ENCODE measurements around the gene DEXI. TPM values are rescaled to one million over a fixed set of nuclear protein-coding genes. Genes with fewer than 3 reads are reported as not detected.

The DEXI gene
- total RNA-seq, 2 donors from 2014 or later, result 23.8 to 29.5 TPM

- Histone ChIP-seq H3K27ac (no peak overlapping the region), H3K4me1 (no peaks in the 10 kb centered on the region), H3K36me3 (no peaks in the 10 kb centered on the region), H3K9ac (ENCODE audit: low read depth in 2 of 2, low read length in 2 of 2) (no peak overlapping the region), H3K9me3 (no peaks in the 10 kb centered on the region), H3K4me3 (no peak overlapping the region), H3K27me3 (no peaks in the 10 kb centered on the region)
- DNase-seq, result no peak
- no peak for TF ChIP-seq CTCF (IDR thresholded peaks at IDR 0.05)
- intact Hi-C loops (cut with DNase I), result no loop called here
These were observed 38.5 kb upstream of the DEXI start for GRCh38 chr16:10980813-10981212.

- peak; percentile 24 for DNase-seq
- H3K9ac ChIP-seq (ENCODE audit: low read depth in 2 of 2, low read length in 2 of 2), result no peak overlapping the region
- intact Hi-C loops (cut with DNase I), result no loop called here
- no peaks in the 10 kb centered on the region for H3K9me3 ChIP-seq
- no peaks in the 10 kb centered on the region for H3K4me1 ChIP-seq
- H3K27ac ChIP-seq, result no peak overlapping the region
- TF ChIP-seq CTCF (IDR thresholded peaks at IDR 0.05), result no peak
- H3K4me3 ChIP-seq, result no peak overlapping the region
- H3K27me3 ChIP-seq, result no peaks in the 10 kb centered on the region
- H3K36me3 ChIP-seq, result no peaks in the 10 kb centered on the region
These were observed 37.7 kb upstream of the DEXI start for GRCh38 chr16:10979717-10980601.

GRCh38 chr16:10978871-10979446 is 36.7 kb upstream of the DEXI start:
- no peaks in the 10 kb centered on the region for H3K36me3 ChIP-seq
- no peak overlapping the region for H3K4me3 ChIP-seq
- H3K27ac ChIP-seq, result no peak overlapping the region
- H3K27me3 ChIP-seq, result no peaks in the 10 kb centered on the region
- no peak overlapping the region for H3K9ac ChIP-seq (ENCODE audit: low read depth in 2 of 2, low read length in 2 of 2)
- no peaks in the 10 kb centered on the region for H3K9me3 ChIP-seq
- H3K4me1 ChIP-seq, result no peaks in the 10 kb centered on the region
- DNase-seq, result no peak
- TF ChIP-seq CTCF (IDR thresholded peaks at IDR 0.05), result no peak
- intact Hi-C loops (cut with DNase I), result no loop called here

GRCh38 chr16:10978124-10978523 is 35.9 kb upstream of the DEXI start:
- H3K9me3 ChIP-seq, result no peaks in the 10 kb centered on the region
- H3K27me3 ChIP-seq, result no peaks in the 10 kb centered on the region
- no peak overlapping the region for H3K4me3 ChIP-seq
- H3K9ac ChIP-seq (ENCODE audit: low read depth in 2 of 2, low read length in 2 of 2), result no peak overlapping the region
- no peak for DNase-seq
- H3K4me1 ChIP-seq, result no peaks in the 10 kb centered on the region
- TF ChIP-seq CTCF (IDR thresholded peaks at IDR 0.05), result no peak
- H3K27ac ChIP-seq, result no peak overlapping the region
- H3K36me3 ChIP-seq, result no peaks in the 10 kb centered on the region
- intact Hi-C loops (cut with DNase I), result no loop called here

GRCh38 chr16:10976634-10977033 is 34.4 kb upstream of the DEXI start:
- TF ChIP-seq CTCF (IDR thresholded peaks at IDR 0.05), result no peak
- H3K36me3 ChIP-seq, result no peaks in the 10 kb centered on the region
- H3K27me3 ChIP-seq, result no peaks in the 10 kb centered on the region
- H3K4me1 ChIP-seq, result no peaks in the 10 kb centered on the region
- intact Hi-C loops (cut with DNase I), result no loop called here
- H3K9me3 ChIP-seq, result no peaks in the 10 kb centered on the region
- no peak overlapping the region for H3K27ac ChIP-seq
- H3K9ac ChIP-seq (ENCODE audit: low read depth in 2 of 2, low read length in 2 of 2), result no peak overlapping the region
- DNase-seq, result no peak
- no peak overlapping the region for H3K4me3 ChIP-seq

Measured in colonic mucosa (tissue), 4 donors.